GM21576 (cell line): ENCODE data around the gene OR52E5.

ENCODE experiments used
- ATAC-seq: cut with Tn5 transposase; IDR thresholded peaks from one replicate; pipeline ENCODE4 v1.9.1; 2021; ENCODE audit warnings: mild to moderate bottlenecking, moderate library complexity; ENCODE audit not compliant: unreplicated experiment

The OR52E5 gene

GRCh38 chr11:5892908-5893307 lies at the start of gene OR52E5:
Gene OR52E5, plus strand, starts transcription at chr11:5893208. Its CDS starts 7,569 bp downstream, at chr11:5900777.
- ATAC-seq, result no peak

GRCh38 chr11:5846701-5847100 lies 46.3 kb upstream of the OR52E5 start:
- no peak for ATAC-seq

GRCh38 chr11:5847711-5848110 lies 45.3 kb upstream of the OR52E5 start:
- no peak for ATAC-seq

- no peak for ATAC-seq
Observed at GRCh38 chr11:5851002-5851401, 42.0 kb upstream of the OR52E5 start.

GRCh38 chr11:5857590-5857989 lies 35.4 kb upstream of the OR52E5 start, which contains the start of gene OR52E8:
Gene OR52E8, minus strand, starts transcription at chr11:5857690. Its CDS starts 0 bp downstream, at chr11:5857690.
- no peak for ATAC-seq

- no peak for ATAC-seq
Observed at GRCh38 chr11:5865826-5866225, 27.2 kb upstream of the OR52E5 start.

- ATAC-seq, result no peak
Observed at GRCh38 chr11:5878564-5878963, 14.4 kb upstream of the OR52E5 start.

- no peak for ATAC-seq
Observed at GRCh38 chr11:5880329-5880728, 12.7 kb upstream of the OR52E5 start, which contains the start of gene OR52E4. Gene OR52E4, plus strand, starts transcription at chr11:5880629. Its CDS starts 3,664 bp downstream, at chr11:5884293.

GRCh38 chr11:5881756-5882155 lies 11.3 kb upstream of the OR52E5 start:
- no peak for ATAC-seq

- no peak for ATAC-seq
Observed at GRCh38 chr11:5887172-5887571, 5.8 kb upstream of the OR52E5 start.

- ATAC-seq, result no peak
Observed at GRCh38 chr11:5887661-5888060, 5.3 kb upstream of the OR52E5 start.

- ATAC-seq, result no peak
Observed at GRCh38 chr11:5891216-5891800, 1.7 kb upstream of the OR52E5 start.

GRCh38 chr11:5899534-5899933 lies 6.5 kb downstream of the OR52E5 start:
- no peak for ATAC-seq

- ATAC-seq, result no peak
Observed at GRCh38 chr11:5910540-5910939, 17.5 kb downstream of the OR52E5 start.

- ATAC-seq, result peak; percentile 74
Observed at GRCh38 chr11:5922749-5923426, 29.9 kb downstream of the OR52E5 start.

- peak; percentile 50 for ATAC-seq
Observed at GRCh38 chr11:5923427-5923776, 30.4 kb downstream of the OR52E5 start.

- no peak for ATAC-seq
Observed at GRCh38 chr11:5923794-5924193, 30.8 kb downstream of the OR52E5 start.

- ATAC-seq, result no peak
Observed at GRCh38 chr11:5928271-5928670, 35.3 kb downstream of the OR52E5 start.

- ATAC-seq, result no peak
Observed at GRCh38 chr11:5928811-5929210, 35.8 kb downstream of the OR52E5 start.

- ATAC-seq, result no peak
Observed at GRCh38 chr11:5929571-5930368, 36.8 kb downstream of the OR52E5 start.

- ATAC-seq, result no peak
Observed at GRCh38 chr11:5930614-5931013, 37.6 kb downstream of the OR52E5 start.

- no peak for ATAC-seq
Observed at GRCh38 chr11:5931061-5931460, 38.1 kb downstream of the OR52E5 start.
